Activated gamma-delta T cell treated with Interleukin-2 at 50 U/mL for 16 hours (primary cell): ENCODE results near the gene FBXL17.

ENCODE experiments used
- DNase-seq: peaks from one replicate; pipeline ENCODE4 v3.0.0-alpha.2; 2020

FBXL17 gene

DNA sequence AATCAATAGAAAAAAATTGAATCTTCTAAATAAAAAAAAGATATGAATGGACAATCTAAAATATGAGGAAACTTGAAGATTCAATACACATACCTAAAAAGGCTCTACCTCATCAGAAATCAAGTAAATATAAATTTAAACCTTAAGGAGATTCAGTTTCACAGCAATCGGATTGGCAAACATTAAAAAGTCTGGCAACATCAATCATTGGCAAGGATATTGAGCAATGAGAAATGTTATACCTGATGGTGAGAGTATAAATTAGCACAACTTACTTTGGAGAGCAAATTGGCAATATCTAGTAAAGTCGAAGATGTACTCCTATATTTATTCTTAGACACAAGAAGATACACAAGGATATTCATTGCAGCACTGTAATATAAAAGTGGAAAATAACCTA is 436.8 kb downstream of the FBXL17 start:
- no peak for DNase-seq

DNA sequence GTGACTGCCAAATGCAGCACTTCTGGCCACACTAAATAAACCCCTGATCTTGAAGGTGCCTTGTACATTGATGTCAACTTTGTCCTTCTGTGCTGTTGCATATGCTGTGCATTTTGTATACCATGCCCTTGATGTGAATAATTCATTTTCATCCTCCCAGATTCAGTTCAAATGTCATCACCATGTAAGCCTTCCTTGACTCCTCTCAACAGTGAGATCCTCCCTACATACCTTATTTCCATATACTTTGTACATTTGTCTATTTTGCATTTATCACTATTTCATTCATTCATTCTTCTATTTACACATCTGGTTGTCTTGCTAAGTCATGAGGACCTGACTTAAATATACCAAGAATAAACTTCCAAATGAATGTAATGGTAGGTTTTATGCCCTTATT is 438.0 kb downstream of the FBXL17 start:
- no peak for DNase-seq

DNA sequence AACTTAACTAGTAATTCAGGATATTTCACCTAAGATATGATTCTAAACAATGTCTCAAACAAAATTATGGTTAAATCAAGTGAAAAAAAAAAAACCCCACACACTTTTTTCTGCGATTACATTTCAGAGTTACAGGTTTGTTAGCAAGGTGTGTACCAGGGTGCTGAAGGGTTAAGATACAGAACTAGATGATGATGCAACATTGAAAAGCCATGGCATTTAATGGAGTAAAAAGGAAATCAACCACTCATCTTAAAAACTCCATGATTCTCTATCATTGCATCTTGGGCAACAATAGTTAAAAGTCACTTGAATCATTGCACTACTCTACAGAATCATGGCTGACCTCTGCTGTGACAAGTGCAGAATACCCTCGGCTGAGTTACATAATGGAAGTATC is 440.9 kb downstream of the FBXL17 start:
- DNase-seq = no peak

DNA sequence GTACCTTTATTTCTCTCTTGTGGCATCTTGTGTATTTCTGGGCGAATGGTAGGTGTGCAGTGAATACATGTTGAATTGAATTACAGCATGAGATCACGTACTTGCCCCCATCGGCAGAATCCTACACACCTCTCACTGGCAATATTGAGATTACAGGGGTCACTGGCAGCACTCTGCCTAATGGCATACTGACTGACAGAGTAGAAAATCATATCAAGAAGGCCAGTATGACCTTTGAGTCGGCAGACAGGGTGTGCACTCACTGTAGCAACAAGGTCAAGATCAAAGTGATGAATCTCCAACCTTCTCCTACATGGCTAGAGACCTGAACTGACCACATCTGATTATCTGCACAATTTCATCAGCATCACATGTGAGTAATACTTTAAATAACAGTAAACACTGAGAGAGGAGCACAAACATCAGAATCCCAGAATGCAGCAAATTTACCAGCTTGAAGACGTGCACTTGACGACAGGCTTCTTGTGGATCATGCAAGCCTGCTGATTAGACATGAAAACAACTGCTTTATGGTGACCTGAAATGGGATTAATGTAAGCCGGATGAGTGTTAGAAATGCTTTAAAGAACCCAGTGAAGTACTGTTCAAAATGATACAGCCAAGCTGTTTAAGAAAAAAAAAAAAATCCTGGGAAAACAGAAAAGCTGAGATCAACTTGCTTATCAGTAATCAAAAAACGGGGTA is 444.1 kb downstream of the FBXL17 start:
- DNase-seq = no peak

DNA sequence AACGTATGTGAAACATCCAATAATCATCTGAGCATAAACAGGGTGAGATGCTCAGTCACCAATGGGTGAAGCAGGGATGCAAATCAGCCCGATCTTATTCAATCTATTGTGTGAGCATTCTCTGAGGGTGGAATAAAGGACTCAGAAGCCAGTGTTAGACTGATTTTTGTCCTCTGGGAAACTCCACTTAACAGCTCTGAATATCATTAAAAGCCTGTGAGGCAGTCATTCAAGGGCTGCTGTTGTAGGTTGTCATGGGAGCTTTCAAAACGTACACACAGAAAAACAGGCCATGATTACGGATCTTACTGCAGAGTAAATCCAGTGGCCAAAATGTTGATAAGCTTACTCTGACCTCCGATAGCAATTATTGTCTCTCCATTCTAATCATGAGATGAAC is 444.7 kb downstream of the FBXL17 start:
- DNase-seq = no peak

DNA sequence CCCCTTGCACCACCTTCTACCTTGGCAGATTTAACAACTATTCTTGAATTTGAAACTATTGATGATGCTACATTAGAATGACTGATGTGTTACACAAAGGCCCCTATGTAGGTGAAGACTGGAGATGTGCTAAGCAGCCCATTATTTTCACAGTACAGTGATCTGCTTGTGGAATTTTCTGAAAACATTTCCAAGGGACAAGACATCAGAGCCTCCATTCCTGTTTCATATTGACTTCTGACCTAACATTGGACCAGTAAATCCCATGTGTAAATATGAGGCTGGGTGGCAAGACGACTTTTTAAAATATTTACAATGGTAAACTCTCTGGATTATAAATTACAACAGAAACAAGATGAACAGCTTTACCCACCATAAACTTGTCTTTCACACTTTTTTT is 445.4 kb downstream of the FBXL17 start:
- no peak for DNase-seq

DNA sequence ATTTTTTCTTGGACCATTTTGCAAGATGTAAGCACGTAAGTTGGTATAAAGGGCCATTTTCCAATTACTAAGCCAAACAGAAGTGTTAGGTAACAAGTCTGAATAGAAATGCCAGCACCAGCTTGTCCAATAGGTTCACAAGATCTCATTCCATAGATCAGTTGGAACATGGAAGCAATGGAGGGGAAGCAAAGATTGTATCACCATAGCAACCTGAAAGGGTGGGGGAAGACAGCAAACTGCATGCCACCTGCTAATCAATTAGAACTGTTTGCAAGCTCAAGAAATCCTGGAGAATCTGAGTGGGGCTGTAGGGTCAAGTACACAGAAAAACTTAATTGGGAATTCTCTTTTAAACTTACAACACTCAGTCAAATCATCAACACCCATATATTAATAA is 446.3 kb downstream of the FBXL17 start:
- DNase-seq = no peak

DNA sequence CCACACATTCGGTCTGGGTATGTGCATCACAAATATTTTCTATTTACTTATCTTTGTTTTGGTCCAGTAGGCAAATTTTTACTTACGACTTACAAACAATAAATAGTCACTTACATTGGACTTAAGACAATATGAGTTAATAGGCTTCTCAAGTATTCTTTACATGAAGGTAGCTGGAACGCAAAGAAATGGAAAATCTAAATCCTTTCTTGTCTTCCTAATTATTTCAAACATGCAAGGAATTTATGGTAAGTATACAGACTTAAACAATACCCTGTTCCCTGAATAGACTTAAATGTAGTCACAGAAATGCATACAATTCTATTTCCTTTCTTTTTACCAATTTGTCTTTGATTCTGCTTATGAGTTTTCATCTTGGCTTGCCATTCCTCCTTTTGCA is 448.6 kb downstream of the FBXL17 start:
- DNase-seq = no peak

DNA sequence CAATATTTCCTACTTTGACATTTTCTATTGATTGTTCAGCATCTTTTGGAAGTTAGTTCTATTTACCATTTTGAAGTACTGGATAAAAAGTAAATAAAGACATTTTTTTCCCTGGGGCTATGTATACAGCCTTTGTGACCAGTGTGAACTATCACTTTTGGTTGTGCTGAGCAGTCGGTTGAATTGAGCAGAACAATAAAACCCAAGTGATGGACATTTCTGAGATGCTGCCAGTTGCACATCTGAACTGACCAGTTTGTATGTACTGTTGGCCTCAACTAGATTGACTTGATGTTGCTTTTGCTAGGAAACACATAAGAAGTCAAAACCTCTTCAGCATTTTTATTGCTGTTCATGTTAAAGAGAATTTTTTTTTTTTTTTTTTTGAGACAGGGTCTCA is 451.0 kb downstream of the FBXL17 start:
- DNase-seq = no peak

DNA sequence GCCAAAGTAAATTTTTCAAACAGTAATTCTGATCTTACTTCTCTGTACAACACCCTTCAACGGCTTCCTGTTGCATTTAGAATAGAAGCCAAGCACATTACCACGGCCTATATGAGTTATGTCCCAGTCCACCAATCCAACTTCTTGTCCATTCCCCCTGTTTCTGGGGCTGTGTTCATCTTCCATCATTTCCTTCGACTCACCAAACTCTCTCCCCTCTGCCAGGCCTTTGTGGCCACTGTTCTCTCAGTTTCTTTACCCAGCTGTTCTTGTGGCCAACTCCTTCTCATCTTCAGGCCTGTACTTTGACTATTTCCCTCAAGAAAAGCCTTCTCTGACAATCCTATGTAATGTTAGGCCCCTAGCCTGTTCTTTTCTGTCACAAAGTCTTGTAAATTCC is 451.8 kb downstream of the FBXL17 start:
- no peak for DNase-seq

DNA sequence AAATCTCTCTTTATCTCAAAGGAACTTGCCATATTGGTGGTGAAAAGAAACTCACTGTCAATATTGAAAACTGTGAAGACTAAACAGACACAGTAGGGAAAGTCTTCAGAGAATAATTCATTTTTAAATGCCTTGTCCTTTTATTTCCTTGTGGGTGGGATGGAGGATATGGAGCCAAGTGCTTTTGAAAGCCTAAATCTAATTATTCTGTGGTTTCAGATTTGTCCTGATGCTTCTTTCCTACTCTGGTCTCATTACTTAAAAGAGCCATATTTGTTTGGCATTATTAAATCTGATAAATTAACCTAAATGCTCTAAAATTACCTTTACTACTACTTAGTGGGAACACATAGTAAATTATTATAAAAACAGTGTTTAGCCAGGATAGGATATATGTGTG is 452.8 kb downstream of the FBXL17 start:
- no peak for DNase-seq

DNA sequence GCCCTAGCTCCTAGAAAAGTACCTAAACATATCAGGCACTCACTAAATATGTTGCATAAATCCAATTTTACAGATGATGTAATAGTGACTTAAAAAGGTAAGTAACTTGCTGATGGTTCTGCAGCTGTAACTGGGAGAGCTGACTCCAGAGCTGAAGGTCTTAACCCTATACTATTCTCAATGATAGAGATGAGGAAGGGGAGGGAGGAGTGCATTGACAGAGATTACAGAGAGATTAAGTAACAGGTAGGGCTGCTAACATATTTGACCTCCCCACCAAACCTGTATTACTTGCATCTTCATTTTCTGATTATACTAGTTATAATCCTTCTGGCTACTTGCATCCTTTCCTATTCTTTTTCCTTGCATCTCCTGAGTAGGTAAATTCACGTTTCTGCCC is 455.8 kb downstream of the FBXL17 start:
- no peak for DNase-seq

DNA sequence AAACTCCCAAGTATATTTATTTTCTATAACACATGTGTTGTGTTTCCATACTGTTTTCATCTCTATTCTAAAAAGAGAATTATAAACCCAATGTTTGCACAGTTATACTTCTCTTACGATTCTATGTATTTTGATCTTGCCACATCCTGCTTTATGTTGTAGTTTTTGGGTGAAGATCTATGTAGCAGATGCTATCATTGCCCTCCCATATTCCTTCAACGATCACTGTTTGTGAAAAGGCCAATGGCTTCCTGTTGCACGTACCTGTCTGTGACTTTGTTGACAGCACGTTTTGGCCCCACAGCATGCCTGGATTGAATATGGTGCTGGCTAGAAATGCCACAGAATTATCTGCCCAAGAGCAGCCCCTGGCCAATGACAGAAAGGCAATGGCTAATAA is 456.7 kb downstream of the FBXL17 start:
- no peak for DNase-seq

DNA sequence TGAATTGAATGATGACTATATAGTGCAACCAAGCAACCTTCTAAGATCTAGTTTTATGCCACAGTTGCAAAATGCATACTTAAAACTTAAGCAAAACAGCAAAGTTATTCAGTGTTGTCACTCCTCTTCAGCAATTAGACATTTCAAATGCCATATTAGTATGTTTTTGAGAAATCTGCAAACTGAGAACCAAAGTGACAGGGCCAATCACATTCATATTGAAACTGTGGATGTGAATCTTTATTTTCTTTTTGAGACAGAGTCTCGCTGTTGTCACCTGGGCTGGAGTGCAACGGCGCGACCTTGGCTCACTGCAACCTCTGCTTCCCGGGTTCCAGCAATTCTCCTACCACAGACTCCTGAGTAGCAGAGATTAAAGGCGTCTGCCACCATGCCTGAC is 461.9 kb downstream of the FBXL17 start:
- DNase-seq = no peak

DNA sequence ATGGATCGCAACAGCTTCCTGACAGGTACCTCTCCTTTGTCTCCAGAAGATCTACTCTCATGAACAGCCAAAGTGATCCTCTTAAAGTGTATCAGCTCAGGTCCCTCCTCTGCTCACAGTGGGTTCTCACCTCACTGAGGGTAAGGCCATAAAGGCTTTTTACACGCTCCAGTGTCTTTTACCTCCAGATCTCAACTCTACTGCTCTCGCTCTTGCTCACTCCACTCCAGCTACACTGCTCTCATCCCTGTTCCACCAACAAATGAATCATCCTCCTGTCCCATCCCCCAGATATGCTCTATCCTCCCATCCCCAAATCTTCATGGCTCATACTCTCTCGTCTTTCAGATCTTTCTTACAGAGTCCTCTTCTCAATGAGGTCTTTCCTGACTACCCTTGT is 462.5 kb downstream of the FBXL17 start:
- DNase-seq = no peak

DNA sequence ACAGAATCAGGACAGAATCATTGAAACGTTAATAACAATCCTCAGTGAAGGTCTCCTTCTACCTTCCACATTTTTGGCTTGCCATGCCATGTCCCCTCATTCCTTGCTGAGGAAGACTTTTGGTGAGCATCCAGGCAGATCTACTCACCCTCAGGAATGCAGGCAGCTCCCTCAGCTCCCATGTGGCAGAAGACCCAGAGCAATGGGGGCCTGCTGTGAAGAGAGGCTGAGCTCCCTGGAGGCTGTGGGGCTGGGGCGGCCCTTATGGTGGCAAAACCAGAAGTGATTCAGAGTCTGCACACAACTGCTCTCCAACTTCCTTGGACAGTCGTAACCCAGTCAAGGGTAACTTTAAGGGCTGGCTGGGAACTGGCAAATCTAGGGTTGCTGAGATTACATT is 463.9 kb downstream of the FBXL17 start:
- DNase-seq = no peak

DNA sequence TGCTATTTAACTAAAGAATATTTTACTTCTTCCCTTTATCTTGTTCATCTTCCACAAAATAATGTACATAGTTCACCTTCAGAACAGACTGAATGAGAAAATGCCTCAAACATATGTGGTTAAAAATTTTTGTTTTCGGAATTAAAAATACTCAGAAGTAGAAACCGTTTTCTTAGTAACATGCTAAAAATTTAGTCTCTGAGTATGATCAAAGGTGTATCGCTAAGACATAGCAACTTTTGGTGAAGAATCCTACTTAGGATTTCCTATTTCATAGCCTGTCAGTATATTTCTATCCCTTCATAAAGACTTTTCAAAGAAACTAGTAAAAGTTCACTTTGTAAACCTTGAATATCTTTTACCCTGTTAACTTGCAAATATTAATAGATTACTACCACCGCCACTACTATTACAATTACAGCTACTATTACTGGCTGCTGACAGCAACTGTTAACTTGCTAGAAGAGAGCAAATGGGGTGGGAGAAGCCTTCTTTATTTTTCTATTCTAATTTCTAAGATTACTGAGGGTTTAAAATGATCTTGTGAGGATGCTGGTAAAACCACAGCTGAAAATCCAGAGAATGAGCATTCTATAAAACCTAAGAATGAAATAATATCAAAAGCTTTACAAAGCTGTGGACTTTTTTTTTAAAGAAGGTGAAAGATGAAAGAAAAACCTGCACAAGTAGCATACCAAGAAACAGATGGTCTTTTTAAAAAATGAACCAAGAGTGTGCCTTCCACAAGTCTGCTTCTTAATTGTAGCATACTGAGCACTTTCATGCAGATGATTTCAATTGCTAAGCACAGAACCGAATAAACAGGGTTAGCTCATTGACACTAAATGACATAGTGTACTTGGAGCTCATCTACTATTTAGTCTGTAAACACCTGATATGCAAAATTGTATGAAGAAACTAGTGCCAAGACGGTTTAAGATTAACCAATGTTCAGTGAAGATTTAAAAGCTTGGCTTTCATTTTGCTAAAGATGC is 464.9 kb downstream of the FBXL17 start:
- DNase-seq = no peak

DNA sequence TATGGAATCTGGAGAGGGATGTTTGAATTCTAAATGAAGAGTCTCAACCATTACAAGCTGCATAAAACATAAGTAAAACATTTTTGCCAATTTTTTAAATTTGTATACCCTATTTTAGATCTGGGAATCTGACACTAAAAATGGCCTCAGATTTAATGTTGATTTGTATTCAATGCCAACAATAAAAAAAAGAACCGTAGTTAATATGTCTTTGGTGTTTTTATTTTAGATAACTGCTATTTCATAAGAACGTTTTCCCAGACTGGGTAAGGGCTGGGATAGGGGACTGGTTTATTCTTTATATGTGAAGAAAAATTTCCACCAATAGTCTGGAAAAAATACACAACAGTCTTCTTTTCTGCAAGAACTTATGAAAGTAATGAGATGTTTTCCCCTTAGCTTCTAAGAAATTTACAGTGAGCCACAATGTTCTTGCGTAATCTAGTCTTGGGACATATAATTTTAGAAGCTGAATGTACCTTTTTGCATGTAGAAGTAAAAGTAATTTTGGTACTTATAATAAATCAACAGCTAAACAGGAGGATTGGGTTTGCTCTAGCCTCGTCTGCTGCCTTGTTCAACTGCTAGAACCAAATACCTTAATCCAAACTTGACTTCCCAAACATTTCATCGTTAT is 466.6 kb downstream of the FBXL17 start:
- no peak for DNase-seq

DNA sequence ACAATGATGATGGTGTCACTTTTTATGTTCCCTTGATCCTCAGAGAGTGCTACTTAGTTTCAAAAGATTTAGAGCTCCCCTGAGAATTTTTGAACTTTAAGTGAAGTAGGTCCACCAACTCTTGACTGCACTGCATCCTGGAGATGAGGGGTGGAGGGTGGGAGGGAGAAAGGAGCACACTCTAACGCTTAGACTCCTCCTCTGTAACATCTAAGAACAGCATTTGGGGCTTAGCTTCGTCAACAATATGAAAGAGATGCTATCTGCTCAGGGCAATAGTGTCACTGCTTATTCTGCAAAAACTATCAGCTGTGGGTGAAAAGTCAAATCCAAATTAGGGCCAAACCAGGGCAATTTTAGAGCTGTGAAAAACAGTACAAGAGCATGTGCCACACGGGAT is 468.4 kb downstream of the FBXL17 start:
- no peak for DNase-seq

DNA sequence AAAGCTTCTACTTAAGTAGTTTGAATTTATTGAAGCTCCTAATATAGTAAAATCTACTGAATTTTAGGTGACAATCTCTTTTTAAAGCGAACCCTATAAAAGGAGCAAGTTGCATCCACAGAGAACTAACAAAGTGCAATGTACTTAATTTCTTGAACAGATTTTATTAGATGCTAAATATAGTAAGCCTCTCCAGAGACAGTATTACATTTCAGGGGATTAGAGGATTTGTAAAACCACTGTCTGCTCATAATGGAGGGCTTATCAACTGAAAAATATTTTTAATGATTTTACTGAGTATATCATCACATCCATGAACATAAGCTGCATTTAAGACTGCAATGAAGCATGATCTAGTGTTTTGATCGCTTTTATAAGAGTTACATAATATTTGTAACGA is 481.2 kb downstream of the FBXL17 start:
- DNase-seq = no peak

DNA sequence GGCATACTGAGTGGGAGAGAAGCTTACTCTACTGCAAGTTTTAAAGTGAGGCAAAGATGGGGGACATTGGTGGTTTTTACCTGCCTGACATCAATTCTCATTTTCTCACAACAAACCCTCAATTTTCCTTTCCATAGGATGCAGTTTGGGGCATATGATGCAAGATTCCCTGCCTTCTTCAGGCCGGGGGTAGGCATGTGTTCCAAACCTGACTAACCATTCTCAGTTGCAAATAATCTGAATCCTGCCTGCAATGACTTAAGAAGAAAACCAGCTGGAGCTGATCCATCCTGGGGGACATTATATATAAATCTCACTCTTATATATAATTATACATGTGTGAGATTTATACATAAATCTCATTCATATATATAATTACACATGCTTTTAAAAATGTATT is 487.5 kb downstream of the FBXL17 start:
- DNase-seq = no peak

DNA sequence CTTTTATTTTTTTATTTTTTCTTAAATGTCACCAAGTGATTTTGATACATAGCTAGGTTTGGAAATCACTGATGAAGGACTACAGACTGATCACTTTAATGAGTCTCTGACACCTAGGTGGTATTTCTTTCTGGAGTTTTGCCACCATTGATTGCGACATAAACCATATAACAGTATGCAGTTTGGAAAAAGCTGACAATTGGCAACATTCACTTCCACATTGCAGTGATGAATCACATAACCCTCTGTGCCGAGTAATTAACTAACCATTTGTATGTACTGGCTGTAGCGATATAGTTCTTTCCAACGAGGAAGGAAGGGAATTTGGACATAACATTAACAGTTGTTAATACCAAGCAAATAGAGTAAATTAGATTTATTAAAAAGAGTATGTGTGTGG is 488.3 kb downstream of the FBXL17 start:
- no peak for DNase-seq

DNA sequence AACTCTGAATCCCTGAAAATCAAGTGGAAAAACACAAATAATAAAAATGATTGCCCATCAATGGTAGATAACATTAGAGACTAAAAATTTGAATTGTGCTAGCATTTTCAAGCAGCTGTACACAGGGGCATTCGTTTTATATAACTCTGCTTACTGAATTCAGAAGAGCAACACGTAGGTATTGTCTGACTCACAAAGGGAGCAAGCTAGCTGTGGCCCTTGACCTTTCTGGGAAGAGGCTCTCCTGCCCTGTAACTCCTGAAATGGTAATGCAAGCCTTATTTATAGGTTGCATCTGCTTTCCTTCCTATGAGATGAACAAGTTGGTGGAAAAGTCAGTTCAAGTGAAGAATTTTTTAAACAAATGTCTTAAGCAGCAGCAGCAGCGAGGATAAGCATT is 492.5 kb downstream of the FBXL17 start:
- DNase-seq = no peak

DNA sequence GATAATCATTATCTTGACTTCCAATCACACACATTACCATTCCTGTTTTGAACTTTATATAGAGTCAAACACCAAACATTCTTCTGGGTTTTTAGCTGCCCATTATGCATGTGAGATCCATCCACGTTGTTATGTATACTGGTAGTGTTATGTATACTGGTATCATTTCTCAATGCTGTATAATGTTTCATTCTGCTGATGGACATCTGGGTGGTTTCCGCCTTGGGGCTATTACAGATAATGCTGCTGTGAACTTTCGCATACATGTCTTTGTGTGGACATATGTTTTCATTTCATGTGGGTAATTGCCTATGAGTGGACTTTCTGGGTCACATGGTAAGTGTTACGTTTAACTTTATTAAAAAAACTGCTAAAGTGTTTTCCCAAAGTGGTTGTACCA is 493.4 kb downstream of the FBXL17 start:
- no peak for DNase-seq
